ENCODE results near the gene PRSS58.

DNA sequence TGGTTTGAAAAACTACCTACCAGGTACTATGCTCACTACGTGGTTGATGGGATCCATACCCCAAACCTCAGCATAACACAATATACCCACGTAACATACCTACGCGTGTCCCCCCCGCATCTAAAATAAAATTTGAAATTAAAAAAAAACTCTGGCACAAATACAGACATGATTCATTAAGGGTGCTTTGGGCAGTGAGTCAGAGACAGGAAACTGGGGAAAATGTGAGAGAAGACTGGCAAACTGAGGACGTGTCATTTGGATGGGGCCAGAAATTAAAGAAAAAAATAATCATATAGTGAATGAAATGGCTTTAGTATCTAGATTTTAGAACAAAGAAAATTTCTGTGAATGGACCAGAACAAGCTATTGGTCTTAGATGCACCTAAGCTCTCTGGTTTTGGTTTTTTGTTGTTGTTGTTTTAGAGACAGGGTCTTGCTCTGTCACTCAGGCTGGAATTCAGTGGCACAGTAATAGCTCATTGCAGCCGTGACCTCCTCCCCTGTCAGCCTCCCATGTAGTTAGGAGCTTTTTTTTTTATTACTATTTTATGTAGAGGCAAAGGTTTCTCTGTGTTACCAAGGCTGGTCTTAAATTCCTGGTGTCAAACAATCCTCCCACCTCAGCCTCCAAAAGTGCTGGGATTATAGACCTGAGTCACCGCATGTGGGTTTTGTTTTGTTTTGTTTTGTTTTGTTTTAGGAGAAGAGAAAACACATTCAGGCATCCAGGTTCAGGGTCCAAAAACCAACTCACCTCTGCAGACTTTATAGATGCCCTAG, 5.9 kb upstream of the PRSS58 start:
- TF ChIP-seq, protein P1, sequence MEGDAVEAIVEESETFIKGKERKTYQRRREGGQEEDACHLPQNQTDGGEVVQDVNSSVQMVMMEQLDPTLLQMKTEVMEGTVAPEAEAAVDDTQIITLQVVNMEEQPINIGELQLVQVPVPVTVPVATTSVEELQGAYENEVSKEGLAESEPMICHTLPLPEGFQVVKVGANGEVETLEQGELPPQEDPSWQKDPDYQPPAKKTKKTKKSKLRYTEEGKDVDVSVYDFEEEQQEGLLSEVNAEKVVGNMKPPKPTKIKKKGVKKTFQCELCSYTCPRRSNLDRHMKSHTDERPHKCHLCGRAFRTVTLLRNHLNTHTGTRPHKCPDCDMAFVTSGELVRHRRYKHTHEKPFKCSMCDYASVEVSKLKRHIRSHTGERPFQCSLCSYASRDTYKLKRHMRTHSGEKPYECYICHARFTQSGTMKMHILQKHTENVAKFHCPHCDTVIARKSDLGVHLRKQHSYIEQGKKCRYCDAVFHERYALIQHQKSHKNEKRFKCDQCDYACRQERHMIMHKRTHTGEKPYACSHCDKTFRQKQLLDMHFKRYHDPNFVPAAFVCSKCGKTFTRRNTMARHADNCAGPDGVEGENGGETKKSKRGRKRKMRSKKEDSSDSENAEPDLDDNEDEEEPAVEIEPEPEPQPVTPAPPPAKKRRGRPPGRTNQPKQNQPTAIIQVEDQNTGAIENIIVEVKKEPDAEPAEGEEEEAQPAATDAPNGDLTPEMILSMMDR (IDR thresholded peaks at IDR 0.05; ENCODE audit: low read depth, low read length): no peak
- TF ChIP-seq, protein P2, sequence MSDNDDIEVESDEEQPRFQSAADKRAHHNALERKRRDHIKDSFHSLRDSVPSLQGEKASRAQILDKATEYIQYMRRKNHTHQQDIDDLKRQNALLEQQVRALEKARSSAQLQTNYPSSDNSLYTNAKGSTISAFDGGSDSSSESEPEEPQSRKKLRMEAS (IDR thresholded peaks at IDR 0.05; ENCODE audit: low read depth, low read length): no peak

Measured in NB4 (cell line).